Measurements from ENCODE around the gene GTF2IRD1. TPM values are rescaled to one million over a fixed set of nuclear protein-coding genes. Genes with fewer than 3 reads are reported as not detected.

Gene GTF2IRD1
- total and polyA plus RNA-seq, 2 of the 13 experiments (the other 11 are each of a cell fraction or from before 2014, with no cell fraction given): 16.5 to 26.7 TPM

DNA sequence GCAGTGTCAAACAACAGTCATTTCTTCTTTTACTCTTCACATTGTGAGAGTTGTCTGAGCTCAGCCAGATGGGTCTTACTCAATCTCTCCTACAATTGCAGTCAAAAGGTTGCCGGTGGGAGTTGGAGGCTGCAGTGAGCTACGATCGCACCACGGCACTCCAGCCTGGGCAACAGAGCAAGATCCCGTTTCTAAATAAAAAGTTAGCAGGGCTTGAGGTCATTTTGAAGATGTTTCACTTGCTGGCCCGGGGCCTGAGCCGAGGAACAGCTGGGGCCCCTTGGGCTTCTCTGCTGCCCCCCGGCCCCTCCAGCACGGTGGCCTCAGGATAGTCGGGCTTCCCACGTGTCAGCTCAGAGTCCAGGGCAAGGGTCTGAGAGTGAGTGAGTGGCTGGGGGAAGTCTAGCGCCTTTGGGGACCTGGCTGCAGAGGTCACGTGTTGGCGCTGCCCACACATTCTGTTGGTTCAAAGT lies 40.4 kb downstream of the GTF2IRD1 start (continued):
- TF ChIP-seq TBX2 (CRISPR knock-in tag; IDR thresholded peaks at IDR 0.05; ENCODE audit: borderline replicate concordance) (peak; percentile 54; the same call in 1 of the 2 replicates), ZNF788 (CRISPR knock-in tag; IDR thresholded peaks at IDR 0.05; ENCODE audit: borderline replicate concordance) (peak; percentile 52; the same call in 1 of the 2 replicates), HNRNPUL1 (IDR thresholded peaks at IDR 0.05; ENCODE audit: low read depth, low read length) (no peak), ETV5 (CRISPR knock-in tag; IDR thresholded peaks at IDR 0.05; ENCODE audit: borderline replicate concordance) (0 out of 2 replicates have a peak, but pooled peaks have one; percentile 6), E2F2 (CRISPR knock-in tag; IDR thresholded peaks at IDR 0.05; ENCODE audit: borderline replicate concordance) (no peak), POLR2A (IDR thresholded peaks at IDR 0.05; ENCODE audit: insufficient read depth in 1 of 2, low read depth in 2 of 2, low read length in 2 of 2) (no peak), KDM6A (CRISPR knock-in tag; IDR thresholded peaks at IDR 0.05; ENCODE audit: low read depth) (peak; percentile 53; the same call in 1 of the 2 replicates), NR2F2 (IDR thresholded peaks at IDR 0.05; ENCODE audit: borderline replicate concordance, low read depth) (peak; percentile 27; the same call in 1 of the 2 replicates), CEBPG (CRISPR knock-in tag; IDR thresholded peaks at IDR 0.05) (peak; percentile 77), MXD4 (CRISPR knock-in tag; IDR thresholded peaks at IDR 0.05) (0 out of 2 replicates have a peak, but pooled peaks have one; percentile 29), ZNF441 (CRISPR knock-in tag; IDR thresholded peaks at IDR 0.05; ENCODE audit: borderline replicate concordance) (no peak), ZNF512B (CRISPR knock-in tag; IDR thresholded peaks at IDR 0.05; ENCODE audit: borderline replicate concordance) (no peak), ZNF3 (CRISPR knock-in tag; IDR thresholded peaks at IDR 0.05) (0 out of 2 replicates have a peak, but pooled peaks have one; percentile 40), POLR2AphosphoS5 (IDR thresholded peaks at IDR 0.05; ENCODE audit: low read depth, low read length) (peak; percentile 19; the same call in 1 of the 2 replicates), ZBTB7A (CRISPR knock-in tag; IDR thresholded peaks at IDR 0.05) (0 out of 2 replicates have a peak, but pooled peaks have one; percentile 44), HDAC6 (IDR thresholded peaks at IDR 0.05; ENCODE audit: low read depth, low read length) (no peak), ERF (CRISPR knock-in tag; IDR thresholded peaks at IDR 0.05) (no peak), ZNF34 (CRISPR knock-in tag; IDR thresholded peaks at IDR 0.05; ENCODE audit: borderline replicate concordance) (no peak), PITX1 (CRISPR knock-in tag; IDR thresholded peaks at IDR 0.05) (peak; percentile 30; the same call in 1 of the 2 replicates), ZNF292 (CRISPR knock-in tag; IDR thresholded peaks at IDR 0.05; ENCODE audit: borderline replicate concordance, low read depth) (no peak), SNAI1 (CRISPR knock-in tag; IDR thresholded peaks at IDR 0.05; ENCODE audit: borderline replicate concordance) (no peak)
- TF ChIP-seq, protein P1, sequence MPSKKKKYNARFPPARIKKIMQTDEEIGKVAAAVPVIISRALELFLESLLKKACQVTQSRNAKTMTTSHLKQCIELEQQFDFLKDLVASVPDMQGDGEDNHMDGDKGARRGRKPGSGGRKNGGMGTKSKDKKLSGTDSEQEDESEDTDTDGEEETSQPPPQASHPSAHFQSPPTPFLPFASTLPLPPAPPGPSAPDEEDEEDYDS (CRISPR knock-in tag; IDR thresholded peaks at IDR 0.05): no peak
- TF ChIP-seq, protein P2, sequence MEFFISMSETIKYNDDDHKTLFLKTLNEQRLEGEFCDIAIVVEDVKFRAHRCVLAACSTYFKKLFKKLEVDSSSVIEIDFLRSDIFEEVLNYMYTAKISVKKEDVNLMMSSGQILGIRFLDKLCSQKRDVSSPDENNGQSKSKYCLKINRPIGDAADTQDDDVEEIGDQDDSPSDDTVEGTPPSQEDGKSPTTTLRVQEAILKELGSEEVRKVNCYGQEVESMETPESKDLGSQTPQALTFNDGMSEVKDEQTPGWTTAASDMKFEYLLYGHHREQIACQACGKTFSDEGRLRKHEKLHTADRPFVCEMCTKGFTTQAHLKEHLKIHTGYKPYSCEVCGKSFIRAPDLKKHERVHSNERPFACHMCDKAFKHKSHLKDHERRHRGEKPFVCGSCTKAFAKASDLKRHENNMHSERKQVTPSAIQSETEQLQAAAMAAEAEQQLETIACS (CRISPR knock-in tag; IDR thresholded peaks at IDR 0.05): no peak
- TF ChIP-seq, protein P3, sequence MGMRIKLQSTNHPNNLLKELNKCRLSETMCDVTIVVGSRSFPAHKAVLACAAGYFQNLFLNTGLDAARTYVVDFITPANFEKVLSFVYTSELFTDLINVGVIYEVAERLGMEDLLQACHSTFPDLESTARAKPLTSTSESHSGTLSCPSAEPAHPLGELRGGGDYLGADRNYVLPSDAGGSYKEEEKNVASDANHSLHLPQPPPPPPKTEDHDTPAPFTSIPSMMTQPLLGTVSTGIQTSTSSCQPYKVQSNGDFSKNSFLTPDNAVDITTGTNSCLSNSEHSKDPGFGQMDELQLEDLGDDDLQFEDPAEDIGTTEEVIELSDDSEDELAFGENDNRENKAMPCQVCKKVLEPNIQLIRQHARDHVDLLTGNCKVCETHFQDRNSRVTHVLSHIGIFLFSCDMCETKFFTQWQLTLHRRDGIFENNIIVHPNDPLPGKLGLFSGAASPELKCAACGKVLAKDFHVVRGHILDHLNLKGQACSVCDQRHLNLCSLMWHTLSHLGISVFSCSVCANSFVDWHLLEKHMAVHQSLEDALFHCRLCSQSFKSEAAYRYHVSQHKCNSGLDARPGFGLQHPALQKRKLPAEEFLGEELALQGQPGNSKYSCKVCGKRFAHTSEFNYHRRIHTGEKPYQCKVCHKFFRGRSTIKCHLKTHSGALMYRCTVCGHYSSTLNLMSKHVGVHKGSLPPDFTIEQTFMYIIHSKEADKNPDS (CRISPR knock-in tag; IDR thresholded peaks at IDR 0.05): no peak
